Stimulated activated CD4-positive, alpha-beta T cell treated with anti-CD3 and anti-CD28 coated beads, Interleukin-1b, Interleukin-23, amount 100 ng/mL, for 4 hours (primary cell): ENCODE results near the gene GPC2.
"Not testable (repeated sequence)": the region's sequence is repeated elsewhere in the genome, so short reads cannot be mapped to it uniquely, and the experiment has no call there.

Source experiments
- DNase-seq, 2 donors: peaks; one replicate each; pipeline ENCODE4 v3.0.0-alpha.2; 2020; ENCODE audit warnings: low read depth in 2 of 2

GPC2 gene

GRCh38 chr7:100152404-100152803 lies 24.8 kb downstream of the GPC2 start:
- no peak for DNase-seq

- peak; percentile 89 to 94 for DNase-seq
Measured at GRCh38 chr7:100148559-100149328, 28.4 kb downstream of the GPC2 start, which contains the start of gene LAMTOR4. Gene LAMTOR4 (plus strand): TSS chr7:100148918. CDS start chr7:100148973, 55 bp downstream.

GRCh38 chr7:100148225-100148558 lies 29.0 kb downstream of the GPC2 start:
- DNase-seq = no peak

GRCh38 chr7:100147278-100147677 lies 29.9 kb downstream of the GPC2 start:
- no peak for DNase-seq

GRCh38 chr7:100146350-100146749 lies 30.8 kb downstream of the GPC2 start:
- not testable (repeated sequence) for DNase-seq

GRCh38 chr7:100142461-100142860 lies 34.7 kb downstream of the GPC2 start:
- no peak for DNase-seq

- no peak for DNase-seq
Measured at GRCh38 chr7:100141555-100141949, 35.6 kb downstream of the GPC2 start.

- DNase-seq = no peak
Measured at GRCh38 chr7:100137851-100138760, 39.1 kb downstream of the GPC2 start.

- peak; percentile 48 to 52 for DNase-seq
Measured at GRCh38 chr7:100132697-100133151, 44.5 kb downstream of the GPC2 start.

GRCh38 chr7:100132126-100132525 lies 45.1 kb downstream of the GPC2 start:
- no peak for DNase-seq

GRCh38 chr7:100130608-100131453 lies 46.4 kb downstream of the GPC2 start:
- DNase-seq = peak; percentile 75 to 90

GRCh38 chr7:100130220-100130607 lies 47.0 kb downstream of the GPC2 start:
- not testable (repeated sequence) for DNase-seq

- DNase-seq = no peak
Measured at GRCh38 chr7:100128637-100128963, 48.6 kb downstream of the GPC2 start.

- no peak for DNase-seq
Measured at GRCh38 chr7:100127866-100128636, 49.1 kb downstream of the GPC2 start.

- DNase-seq = peak; percentile 84 to 90
Measured at GRCh38 chr7:100126931-100127865, 50.0 kb downstream of the GPC2 start, which contains the start of gene MBLAC1. Gene MBLAC1 (plus strand): TSS chr7:100126967. CDS start chr7:100127396, 429 bp downstream.

- no peak for DNase-seq
Measured at GRCh38 chr7:100126239-100126930, 50.8 kb downstream of the GPC2 start.

GRCh38 chr7:100124301-100125230 lies 52.6 kb downstream of the GPC2 start:
- no peak for DNase-seq

- DNase-seq = no peak
Measured at GRCh38 chr7:100122568-100122967, 54.6 kb downstream of the GPC2 start.
